Neural crest cell (in vitro differentiated cells): ENCODE data around the gene DPP3. TPM values are rescaled to one million over a fixed set of nuclear protein-coding genes. Genes with fewer than 3 reads are reported as not detected.

Experiments used
- DNase-seq: peaks from one replicate; pipeline ENCODE4 v3.0.0; 2021; ENCODE audit warnings: low read depth, mixed read lengths, low spot score
- H3K27ac Mint-ChIP-seq: one replicate; pipeline ENCODE4 v1.8.0; 2021; ENCODE audit warnings: mild to moderate bottlenecking, mixed read lengths; ENCODE audit not compliant: unreplicated experiment
- H3K27me3 Mint-ChIP-seq: 2 replicates; pipeline ENCODE4 v1.8.0; 2021; ENCODE audit warnings: low read depth, mild to moderate bottlenecking, mixed read lengths
- H3K36me3 Mint-ChIP-seq: 2 replicates; pipeline ENCODE4 v1.8.0; 2021; ENCODE audit warnings: low read depth, mild to moderate bottlenecking, mixed read lengths
- H3K4me1 Mint-ChIP-seq: 2 replicates; pipeline ENCODE4 v1.8.0; 2021; ENCODE audit warnings: mixed read lengths
- H3K4me3 Mint-ChIP-seq: one replicate; pipeline ENCODE4 v1.8.0; 2021; ENCODE audit warnings: mild to moderate bottlenecking, mixed read lengths
- H3K9me3 Mint-ChIP-seq: 2 replicates; pipeline ENCODE4 v1.8.0; 2021; ENCODE audit warnings: mixed read lengths
- CTCF ChIP-seq: fragments of 200-600 bp; sonication (generic); conservative IDR thresholded peaks from 2 replicates; pipeline ENCODE4 v1.5.0; 2021; ENCODE audit warnings: antibody characterized with exemption, mild to moderate bottlenecking
- total RNA-seq: library from RNA; stranded (reverse); gene quantifications from 2 replicates; pipeline ENCODE4 v1.2.1, GENCODE V29; 2021

Gene DPP3
- total RNA-seq, 1 donor from 2014 or later: 68.9 TPM

- Mint-ChIP-seq H3K9me3 (no peaks in the 10 kb centered on the region), H3K4me3 (peak overlapping the region; percentile 93), H3K36me3 (peaks cover 3% of the 10 kb centered on the region), H3K27me3 (peaks cover 9% of the 10 kb centered on the region), H3K27ac (no peak overlapping the region), H3K4me1 (peaks cover 37% of the 10 kb centered on the region)
- TF ChIP-seq CTCF: no peak
- no peak for DNase-seq
These were observed 11.5 kb upstream of the DPP3 start for GRCh38 chr11:66468691-66469090.

GRCh38 chr11:66469441-66469840 is 10.8 kb upstream of the DPP3 start:
- peaks cover 9% of the 10 kb centered on the region for H3K27me3 Mint-ChIP-seq
- TF ChIP-seq CTCF: no peak
- H3K4me1 Mint-ChIP-seq: peaks cover 37% of the 10 kb centered on the region
- no peak for DNase-seq
- H3K4me3 Mint-ChIP-seq: peak overlapping the region; percentile 61
- H3K9me3 Mint-ChIP-seq: no peaks in the 10 kb centered on the region
- no peak overlapping the region for H3K27ac Mint-ChIP-seq
- H3K36me3 Mint-ChIP-seq: peaks cover 3% of the 10 kb centered on the region

- no peaks in the 10 kb centered on the region for H3K9me3 Mint-ChIP-seq
- H3K36me3 Mint-ChIP-seq: peaks cover 3% of the 10 kb centered on the region
- peaks cover 37% of the 10 kb centered on the region for H3K4me1 Mint-ChIP-seq
- H3K27me3 Mint-ChIP-seq: peaks cover 9% of the 10 kb centered on the region
- DNase-seq: no peak
- TF ChIP-seq CTCF: no peak
- peak overlapping the region; percentile 81 for H3K27ac Mint-ChIP-seq
- H3K4me3 Mint-ChIP-seq: peak overlapping the region; percentile 58
These were observed 10.2 kb upstream of the DPP3 start for GRCh38 chr11:66470015-66470414.

GRCh38 chr11:66471142-66471541 is 9.1 kb upstream of the DPP3 start:
- DNase-seq: no peak
- TF ChIP-seq CTCF: no peak
- H3K36me3 Mint-ChIP-seq: peaks cover 3% of the 10 kb centered on the region
- H3K4me1 Mint-ChIP-seq: peaks cover 32% of the 10 kb centered on the region
- H3K9me3 Mint-ChIP-seq: no peaks in the 10 kb centered on the region
- peaks cover 1% of the 10 kb centered on the region for H3K27me3 Mint-ChIP-seq
- H3K27ac Mint-ChIP-seq: no peak overlapping the region
- peak overlapping the region; percentile 20 for H3K4me3 Mint-ChIP-seq

- DNase-seq: no peak
- Mint-ChIP-seq H3K4me1 (peaks cover 34% of the 10 kb centered on the region), H3K27me3 (no peaks in the 10 kb centered on the region), H3K27ac (no peak overlapping the region), H3K36me3 (peaks cover 3% of the 10 kb centered on the region), H3K4me3 (peak overlapping the region; percentile 31), H3K9me3 (no peaks in the 10 kb centered on the region)
- TF ChIP-seq CTCF: no peak
These were observed 8.2 kb upstream of the DPP3 start for GRCh38 chr11:66472054-66472453.

- no peak overlapping the region for H3K27ac Mint-ChIP-seq
These were observed 7.1 kb upstream of the DPP3 start for GRCh38 chr11:66473167-66473566.

More at GRCh38 chr11:66473167-66473566, 7.1 kb upstream of the DPP3 start:
- Mint-ChIP-seq H3K27me3 (no peaks in the 10 kb centered on the region), H3K4me1 (peaks cover 24% of the 10 kb centered on the region), H3K9me3 (no peaks in the 10 kb centered on the region), H3K4me3 (no peak overlapping the region), H3K36me3 (peaks cover 3% of the 10 kb centered on the region)
- no peak for DNase-seq
- TF ChIP-seq CTCF: no peak
